Psoas muscle (tissue), 8 donors: Measurements from ENCODE around the gene LYL1. TPM values are rescaled to one million over a fixed set of nuclear protein-coding genes. Genes with fewer than 3 reads are reported as not detected.
A peak's percentile ranks its signal among the peaks of the same experiment; 100 is the strongest.

Experiments used
- ATAC-seq, 4 donors: fragments of 200-7000 bp; cut with Tn5 transposase; one replicate each; pipeline ENCODE4 v1.9.1; 2020; ENCODE audit warnings: moderate library complexity in 3 of 4, mild to moderate bottlenecking in 2 of 4
- DNase-seq, 2 donors: peaks; one replicate each; pipeline ENCODE4 v3.0.0-alpha.2; 2020
- H3K27ac ChIP-seq: fragments of 200-600 bp; one replicate; pipeline ENCODE4 v1.8.0; 2022
- H3K27me3 ChIP-seq, 3 donors: fragments of 200-600 bp in 1 of 3; one replicate each; pipeline versions ENCODE4 v1.6.1 to v1.8.0; 2013 to 2022; ENCODE audit warnings: low read length in 2 of 3, mild to moderate bottlenecking in 2 of 3, moderate library complexity in 1 of 3; ENCODE audit not compliant: insufficient read depth in 3 of 3
- H3K36me3 ChIP-seq, 2 donors: fragments of 200-600 bp in 1 of 2; one replicate each; pipeline versions ENCODE4 v1.6.1 to v1.8.0; 2013 to 2022; ENCODE audit warnings: low read depth in 1 of 2, mild to moderate bottlenecking in 1 of 2, moderate library complexity in 1 of 2; ENCODE audit not compliant: insufficient read depth in 1 of 2
- H3K4me1 ChIP-seq: fragments of 200-600 bp; one replicate; pipeline ENCODE4 v1.8.0; 2022
- H3K4me3 ChIP-seq: fragments of 200-600 bp; one replicate; pipeline ENCODE4 v1.8.0; 2022; ENCODE audit warnings: mild to moderate bottlenecking
- H3K9me3 ChIP-seq: fragments of 200-600 bp; one replicate; pipeline ENCODE4 v1.8.0; 2022
- CTCF ChIP-seq: fragments of 200-600 bp; IDR thresholded peaks from one replicate; pipeline ENCODE4 v1.8.0; 2022; ENCODE audit warnings: antibody characterized with exemption
- whole genome bisulfite sequencing, 3 donors: extraction: QIAGEN DNeasy Blood & Tissue Kit; methylation state at CpG; one replicate each; pipeline versions ENCODE4 v1.1.6 to v1.1.7; 2013; 5-methylcytosine and 5-hydroxymethylcytosine counted together
- intact Hi-C, 2 donors: fragments of 100-400 bp; cut with DNase I; formaldehyde crosslinking; loops; one replicate each; pipeline versions ENCODE4 v1.11.0 to v1.14.2; 2022
- polyA plus RNA-seq, 3 donors: library from polyadenylated mRNA; stranded (reverse); fragments of 200-250 nt; gene quantifications; one replicate each; pipeline ENCODE4 v1.2.3, GENCODE V29; 2013
- total RNA-seq, 4 donors: library from RNA; stranded (reverse); fragmentation: NEBNext Ultra II Directional in 2 of 4; extraction: Animal tissue kit (Norgen Biotek cat#: 25700) in 2 of 4; gene quantifications; one replicate each; pipeline versions ENCODE4 v1.2.1 to v1.2.4, GENCODE V29; 2021 to 2023
- donor health status: healthy with polysubstance abuse.
- donor health status: DM: no; HTN: no; CAD: no; lungs with moderate emphysema.
- donor health status: Bipolar disorder and iron deficiency.
- donor health status: healthy.
- donor health status: DM: yes; HTN: yes; CAD: no.
- donor health status: DM: no; HTN: no; CAD: no.
- donor health status: DM: no; HTN: no; CAD: no.
- donor health status: DM: yes; HTN: yes; CAD: no.

LYL1 gene
- total and polyA plus RNA-seq, 7 donors = 1.1 to 4.6 (median 2.7) TPM

- intact Hi-C loops = no loop called here
These were observed 13.4 kb downstream of the LYL1 start for GRCh38 chr19:13089139-13089856.

GRCh38 chr19:13087795-13088537, 14.7 kb downstream of the LYL1 start:
- peaks cover 0 to 77% of the 10 kb centered on the region in 2 donors for H3K36me3 ChIP-seq

More at GRCh38 chr19:13089139-13089856, 13.4 kb downstream of the LYL1 start:
- DNase-seq = no peak
- no peak overlapping the region for H3K4me3 ChIP-seq
- H3K36me3 ChIP-seq = peaks cover 0 to 69% of the 10 kb centered on the region in 2 donors
- ATAC-seq = no peak
- TF ChIP-seq CTCF = no peak
- H3K27ac ChIP-seq = peak overlapping the region; percentile 74
- no peaks in the 10 kb centered on the region for H3K27me3 ChIP-seq
- no peaks in the 10 kb centered on the region for H3K9me3 ChIP-seq
- peaks cover 25% of the 10 kb centered on the region for H3K4me1 ChIP-seq
- 80 to 81% (median 80%) methylated on average over 4 to 5 of the region's 5 CpGs for WGBS, 3 donors

GRCh38 chr19:13087295-13087694, 15.4 kb downstream of the LYL1 start:
- no peak for DNase-seq
- intact Hi-C loops = no loop called here

More at GRCh38 chr19:13087795-13088537, 14.7 kb downstream of the LYL1 start:
- WGBS, 3 donors = 82 to 84% (median 84%) methylated on average over 33 to 37 of the region's 37 CpGs
- H3K9me3 ChIP-seq = no peaks in the 10 kb centered on the region
- no peak for DNase-seq
- peaks cover 17% of the 10 kb centered on the region for H3K4me1 ChIP-seq
- H3K27ac ChIP-seq = no peak overlapping the region
- H3K27me3 ChIP-seq = no peaks in the 10 kb centered on the region
- no peak for ATAC-seq
- intact Hi-C loops = no loop called here
- H3K4me3 ChIP-seq = no peak overlapping the region
- no peak for TF ChIP-seq CTCF

GRCh38 chr19:13086341-13086740, 16.3 kb downstream of the LYL1 start:
- Histone ChIP-seq H3K4me1 (peaks cover 23% of the 10 kb centered on the region), H3K9me3 (no peaks in the 10 kb centered on the region), H3K4me3 (no peak overlapping the region), H3K27me3 (no peaks in the 10 kb centered on the region), H3K36me3 (peaks cover 0 to 86% of the 10 kb centered on the region in 2 donors), H3K27ac (no peak overlapping the region)
- ATAC-seq (no peak), DNase-seq (no peak)
- intact Hi-C loops = no loop called here
- no peak for TF ChIP-seq CTCF
- 43 to 67% (median 52%) methylated on average over 2 of the region's 2 CpGs for WGBS, 3 donors

More at GRCh38 chr19:13087295-13087694, 15.4 kb downstream of the LYL1 start:
- Histone ChIP-seq H3K27me3 (no peaks in the 10 kb centered on the region), H3K27ac (no peak overlapping the region), H3K9me3 (no peaks in the 10 kb centered on the region), H3K4me3 (no peak overlapping the region), H3K4me1 (peaks cover 20% of the 10 kb centered on the region), H3K36me3 (peaks cover 0 to 83% of the 10 kb centered on the region in 2 donors)
- no peak for ATAC-seq
- 79 to 86% (median 82%) methylated on average over 12 of the region's 12 CpGs for WGBS, 3 donors
- no peak for TF ChIP-seq CTCF
